NCI-H2171 (cell line): Measurements from ENCODE around the gene DTNBP1.

Experiments used
- DNase-seq: peaks from one replicate; lab custom pipeline; 2025; lab: John Stamatoyannopoulos, UW

Gene DTNBP1

GRCh38 chr6:15500901-15501825, 161.7 kb downstream of the DTNBP1 start:
- no peak for DNase-seq

DNA sequence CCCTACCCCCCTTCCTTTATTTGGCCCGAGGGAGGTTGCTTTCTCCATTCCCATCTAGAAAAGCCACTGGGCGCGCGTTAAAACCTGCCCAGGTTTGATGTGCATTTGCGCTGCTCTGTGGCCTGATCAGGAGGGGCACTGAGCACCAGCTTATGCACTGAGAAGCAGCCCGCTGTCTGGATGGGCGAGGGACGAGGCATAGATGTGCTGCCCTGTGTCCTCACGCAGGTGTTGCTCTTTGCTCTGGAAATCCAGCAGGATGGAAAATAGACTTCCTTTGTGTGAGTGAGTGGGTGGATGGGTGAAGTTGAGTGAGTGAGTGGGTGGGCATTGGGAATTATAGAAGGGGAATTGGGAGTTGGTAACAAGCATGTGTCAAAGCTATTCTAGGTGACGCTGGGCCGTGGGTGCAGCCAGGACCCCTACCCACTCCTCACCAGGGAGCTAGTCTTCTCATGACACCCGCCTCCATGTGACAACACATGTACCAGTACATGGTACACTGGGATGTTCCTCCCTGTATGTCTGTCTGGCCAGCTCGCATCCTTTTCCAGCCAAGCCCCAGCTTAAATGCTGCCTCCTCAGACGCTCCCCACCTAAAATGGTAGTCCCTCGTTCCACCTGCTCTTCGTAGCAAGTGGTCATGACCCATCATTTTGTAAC, 162.6 kb downstream of the DTNBP1 start:
- DNase-seq, result no peak

GRCh38 chr6:15499591-15499990, 163.2 kb downstream of the DTNBP1 start:
- DNase-seq, result no peak

DNA sequence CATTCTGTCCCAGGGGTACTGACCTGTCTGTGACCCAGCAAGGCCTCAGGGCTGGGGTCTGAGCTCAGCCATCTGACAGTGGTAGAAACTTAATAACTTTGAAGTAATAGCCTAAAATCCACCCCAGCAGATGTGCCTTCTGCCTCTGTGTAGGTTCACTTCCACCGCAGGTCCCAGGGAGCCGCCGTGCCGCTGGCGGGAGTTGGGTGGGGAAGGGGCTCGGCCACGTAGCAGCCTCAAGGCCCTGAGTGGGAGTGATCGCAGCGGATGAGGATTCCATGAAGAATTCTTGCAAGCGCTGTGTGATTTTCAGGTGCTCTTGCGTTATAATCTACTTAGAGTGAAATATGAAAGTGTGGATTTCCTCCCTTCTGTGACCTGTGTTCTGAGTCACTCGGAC, 163.7 kb downstream of the DTNBP1 start:
- DNase-seq, result no peak

GRCh38 chr6:15498640-15499039, 164.2 kb downstream of the DTNBP1 start:
- no peak for DNase-seq

DNA sequence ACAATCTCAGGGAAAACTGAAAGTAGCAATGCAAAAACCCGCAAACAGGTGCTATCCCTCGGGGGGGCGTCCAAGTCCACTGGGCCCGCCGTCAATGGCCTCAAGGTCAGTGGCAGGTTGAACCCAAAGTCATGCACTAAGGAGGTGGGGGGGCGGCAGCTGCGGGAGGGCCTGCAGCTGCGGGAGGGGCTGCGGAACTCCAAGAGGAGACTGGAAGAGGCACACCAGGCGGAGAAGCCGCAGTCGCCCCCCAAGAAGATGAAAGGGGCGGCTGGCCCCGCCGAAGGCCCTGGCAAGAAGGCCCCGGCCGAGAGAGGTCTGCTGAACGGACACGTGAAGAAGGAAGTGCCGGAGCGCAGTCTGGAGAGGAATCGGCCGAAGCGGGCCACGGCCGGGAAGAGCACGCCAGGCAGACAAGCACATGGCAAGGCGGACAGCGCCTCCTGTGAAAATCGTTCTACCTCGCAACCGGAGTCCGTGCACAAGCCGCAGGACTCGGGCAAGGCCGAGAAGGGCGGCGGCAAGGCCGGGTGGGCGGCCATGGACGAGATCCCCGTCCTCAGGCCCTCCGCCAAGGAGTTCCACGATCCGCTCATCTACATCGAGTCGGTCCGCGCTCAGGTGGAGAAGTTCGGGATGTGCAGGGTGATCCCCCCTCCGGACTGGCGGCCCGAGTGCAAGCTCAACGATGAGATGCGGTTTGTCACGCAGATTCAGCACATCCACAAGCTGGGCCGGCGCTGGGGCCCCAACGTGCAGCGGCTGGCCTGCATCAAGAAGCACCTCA, 166.3 kb downstream of the DTNBP1 start:
- DNase-seq, result no peak

- no peak for DNase-seq
Observed at GRCh38 chr6:15495375-15495901, 167.4 kb downstream of the DTNBP1 start.

DNA sequence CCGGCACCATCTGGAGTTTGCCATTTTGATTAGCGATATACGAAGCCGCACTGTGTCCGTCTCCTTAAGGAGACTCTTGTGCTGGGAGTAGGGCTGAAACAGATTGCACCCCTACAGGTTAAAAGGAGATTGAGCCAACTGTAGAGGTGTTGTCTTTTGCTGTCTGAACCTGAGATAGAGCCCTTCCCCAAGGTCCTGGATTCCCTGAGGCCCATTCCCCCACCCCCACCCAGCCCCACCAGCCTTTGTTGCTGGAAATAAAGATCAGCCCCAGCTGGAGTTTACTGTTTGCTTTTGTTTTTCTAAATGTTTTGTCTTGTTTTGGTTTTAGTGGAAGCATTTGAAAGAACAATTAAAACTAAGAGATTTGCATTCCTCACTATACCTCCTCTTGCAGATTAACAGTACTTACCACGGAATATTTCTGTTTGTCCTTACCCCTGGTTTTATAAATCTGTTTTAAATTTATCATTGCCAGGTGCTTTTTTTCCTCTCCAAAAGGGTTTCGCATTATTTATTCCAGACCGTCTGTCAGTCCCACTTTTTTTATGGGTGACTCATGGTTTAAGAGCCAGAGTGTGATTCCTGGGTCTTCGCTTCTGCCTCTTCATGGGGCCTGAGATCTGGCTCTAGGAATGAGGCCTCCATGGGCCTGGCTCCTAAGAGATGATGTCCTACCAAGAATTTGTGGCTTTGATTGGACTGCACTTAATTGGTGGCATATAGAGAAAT, 169.2 kb downstream of the DTNBP1 start:
- DNase-seq, result peak; percentile 45

DNA sequence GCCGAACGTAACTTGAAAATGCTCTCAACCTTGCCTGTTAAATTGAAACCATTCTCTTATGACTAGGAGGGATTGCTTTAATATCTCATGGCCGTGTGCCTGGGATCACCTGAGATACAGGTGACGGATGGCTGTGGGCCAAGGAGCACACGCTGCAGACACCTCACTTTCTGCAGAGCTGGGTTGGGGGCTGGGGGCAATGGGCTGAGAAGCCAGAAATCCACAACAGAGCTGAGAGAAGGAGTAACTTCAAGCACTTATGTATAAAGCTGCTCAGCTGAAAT, 170.9 kb downstream of the DTNBP1 start:
- no peak for DNase-seq

- no peak for DNase-seq
Observed at GRCh38 chr6:15491255-15491985, 171.4 kb downstream of the DTNBP1 start.

- no peak for DNase-seq
Observed at GRCh38 chr6:15490242-15491100, 172.4 kb downstream of the DTNBP1 start.

GRCh38 chr6:15489261-15489962, 173.4 kb downstream of the DTNBP1 start:
- no peak for DNase-seq

GRCh38 chr6:15487262-15487661, 175.6 kb downstream of the DTNBP1 start:
- no peak for DNase-seq

GRCh38 chr6:15485936-15486335, 176.9 kb downstream of the DTNBP1 start:
- no peak for DNase-seq

DNA sequence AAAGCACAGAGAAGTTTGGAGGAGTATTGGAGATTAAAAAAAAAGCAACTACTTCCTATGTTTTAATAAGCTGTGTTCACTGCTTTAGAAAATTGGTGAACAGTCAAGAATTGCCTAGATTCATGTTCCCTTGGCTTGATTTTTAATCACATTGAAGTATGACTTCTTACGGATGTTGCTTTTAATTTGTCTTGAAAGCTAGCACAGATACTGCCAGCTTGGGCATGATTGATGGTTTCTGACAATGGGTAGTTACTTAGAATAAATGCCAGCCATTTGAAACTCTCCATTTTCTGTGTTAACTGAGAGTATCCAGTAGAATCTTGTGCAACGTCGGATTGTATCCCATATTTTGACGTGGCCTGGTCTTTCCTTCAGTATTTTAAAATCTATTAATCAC, 178.0 kb downstream of the DTNBP1 start:
- DNase-seq, result no peak

GRCh38 chr6:15484140-15484539, 178.7 kb downstream of the DTNBP1 start:
- no peak for DNase-seq

DNA sequence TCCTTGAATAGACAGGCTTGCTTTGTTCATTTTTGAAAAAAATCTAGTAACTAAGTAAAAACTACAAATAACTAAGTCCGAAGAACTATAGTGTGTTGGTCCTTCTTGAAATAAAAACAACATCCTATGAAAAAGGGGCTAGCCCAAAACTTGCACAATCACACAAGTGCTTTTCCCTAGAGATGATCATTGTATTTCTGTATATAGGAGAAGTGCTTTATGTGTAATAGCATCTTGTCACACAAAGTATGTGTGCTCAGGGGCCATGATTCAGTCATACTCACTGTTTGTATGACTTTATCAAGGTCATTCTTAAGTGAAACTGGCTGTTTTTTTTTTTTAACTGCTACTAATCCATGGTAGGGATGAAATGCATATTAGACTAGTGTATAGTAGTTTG, 179.8 kb downstream of the DTNBP1 start:
- no peak for DNase-seq

GRCh38 chr6:15481390-15482291, 181.2 kb downstream of the DTNBP1 start:
- DNase-seq, result no peak

DNA sequence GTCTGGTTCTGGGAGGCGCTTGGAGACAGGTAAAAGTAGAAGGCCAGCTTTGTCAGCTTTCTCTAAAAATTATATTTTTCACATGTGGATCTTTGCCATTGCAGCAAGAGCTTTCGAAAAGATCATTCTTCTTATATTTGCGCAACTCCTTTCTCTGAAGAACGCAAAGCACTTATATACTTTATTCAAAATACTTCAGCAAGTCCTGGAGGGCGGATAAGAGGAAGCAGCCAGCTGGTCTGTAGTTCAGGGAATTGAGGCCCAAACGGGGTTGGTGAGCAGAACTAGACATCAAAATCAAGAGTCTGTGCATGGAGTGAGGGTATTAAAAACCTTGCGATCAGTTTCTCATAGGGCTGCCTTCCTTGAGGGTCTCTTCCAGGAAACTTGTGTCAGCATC, 182.3 kb downstream of the DTNBP1 start:
- DNase-seq, result no peak
